ENCODE measurements around the gene PHF1.

PHF1 gene

DNA sequence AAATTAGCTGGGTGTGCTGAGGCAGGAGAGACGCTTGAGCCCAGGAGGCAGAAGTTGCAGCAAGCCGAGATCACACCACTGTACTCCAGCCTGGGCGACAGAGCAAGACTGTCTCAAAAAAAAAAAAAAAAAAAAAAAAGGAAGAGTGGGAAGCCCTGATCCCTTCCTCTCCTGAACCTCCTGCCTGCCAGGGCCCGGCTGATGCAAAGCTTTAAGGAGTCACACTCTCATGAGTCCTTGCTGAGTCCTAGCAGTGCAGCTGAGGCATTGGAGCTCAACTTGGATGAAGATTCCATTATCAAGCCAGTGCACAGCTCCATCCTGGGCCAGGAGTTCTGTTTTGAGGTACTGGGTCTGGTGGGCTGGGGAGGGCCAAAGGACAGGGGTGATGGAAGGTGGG, 24.1 kb downstream of the PHF1 start:
- no peak overlapping the region for H3K27ac ChIP-seq
- TF ChIP-seq ZFX (IDR thresholded peaks at IDR 0.05), result no peak
- TF ChIP-seq, protein P1, sequence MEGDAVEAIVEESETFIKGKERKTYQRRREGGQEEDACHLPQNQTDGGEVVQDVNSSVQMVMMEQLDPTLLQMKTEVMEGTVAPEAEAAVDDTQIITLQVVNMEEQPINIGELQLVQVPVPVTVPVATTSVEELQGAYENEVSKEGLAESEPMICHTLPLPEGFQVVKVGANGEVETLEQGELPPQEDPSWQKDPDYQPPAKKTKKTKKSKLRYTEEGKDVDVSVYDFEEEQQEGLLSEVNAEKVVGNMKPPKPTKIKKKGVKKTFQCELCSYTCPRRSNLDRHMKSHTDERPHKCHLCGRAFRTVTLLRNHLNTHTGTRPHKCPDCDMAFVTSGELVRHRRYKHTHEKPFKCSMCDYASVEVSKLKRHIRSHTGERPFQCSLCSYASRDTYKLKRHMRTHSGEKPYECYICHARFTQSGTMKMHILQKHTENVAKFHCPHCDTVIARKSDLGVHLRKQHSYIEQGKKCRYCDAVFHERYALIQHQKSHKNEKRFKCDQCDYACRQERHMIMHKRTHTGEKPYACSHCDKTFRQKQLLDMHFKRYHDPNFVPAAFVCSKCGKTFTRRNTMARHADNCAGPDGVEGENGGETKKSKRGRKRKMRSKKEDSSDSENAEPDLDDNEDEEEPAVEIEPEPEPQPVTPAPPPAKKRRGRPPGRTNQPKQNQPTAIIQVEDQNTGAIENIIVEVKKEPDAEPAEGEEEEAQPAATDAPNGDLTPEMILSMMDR (conservative IDR thresholded peaks at IDR 0.05), result no peak

- TF ChIP-seq, protein P1 (conservative IDR thresholded peaks at IDR 0.05), result no peak
- TF ChIP-seq ZFX (IDR thresholded peaks at IDR 0.05), result no peak
- H3K27ac ChIP-seq, result no peak overlapping the region
Observed at GRCh38 chr6:33437666-33438065, 26.9 kb downstream of the PHF1 start.

GRCh38 chr6:33438978-33439594, 28.3 kb downstream of the PHF1 start:
- TF ChIP-seq ZFX (IDR thresholded peaks at IDR 0.05), result no peak
- TF ChIP-seq, protein P1 (conservative IDR thresholded peaks at IDR 0.05), result no peak
- H3K27ac ChIP-seq, result no peak overlapping the region

DNA sequence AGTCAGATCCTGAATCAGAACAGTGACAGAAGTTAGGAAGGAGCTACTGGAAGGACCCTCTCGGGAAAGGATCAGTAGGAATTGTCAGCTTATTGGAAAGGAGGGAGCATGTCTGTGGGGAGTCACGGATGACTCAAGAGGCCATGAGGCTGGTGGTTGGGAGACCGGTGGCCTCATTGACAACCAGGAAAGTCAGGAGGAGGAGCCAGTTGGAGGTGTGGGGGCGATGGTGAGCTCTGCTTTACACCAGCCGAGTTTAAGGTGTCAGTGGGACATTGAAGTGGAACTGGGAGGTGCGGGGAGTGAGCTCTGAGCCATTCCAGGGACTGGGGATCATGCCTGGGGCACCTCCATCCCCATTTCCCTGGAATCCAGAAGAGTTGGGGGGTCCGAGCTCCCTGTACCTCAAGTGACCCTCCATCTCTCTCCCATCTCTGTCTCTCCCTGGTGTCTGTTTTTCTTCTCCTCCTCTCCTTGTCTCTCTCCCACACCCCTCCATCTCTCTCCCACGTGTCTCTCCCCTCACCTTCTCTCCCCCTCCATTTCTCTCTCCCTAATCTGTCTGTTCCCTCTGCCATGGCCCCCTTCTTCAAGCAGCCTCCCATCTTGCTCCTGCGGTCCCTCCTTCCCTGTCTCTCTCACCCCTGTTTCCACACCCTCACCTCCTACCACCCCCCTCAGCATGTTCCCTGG, 29.3 kb downstream of the PHF1 start:
- TF ChIP-seq ZFX (IDR thresholded peaks at IDR 0.05), result no peak
- TF ChIP-seq, protein P1 (conservative IDR thresholded peaks at IDR 0.05), result no peak
- no peak overlapping the region for H3K27ac ChIP-seq

DNA sequence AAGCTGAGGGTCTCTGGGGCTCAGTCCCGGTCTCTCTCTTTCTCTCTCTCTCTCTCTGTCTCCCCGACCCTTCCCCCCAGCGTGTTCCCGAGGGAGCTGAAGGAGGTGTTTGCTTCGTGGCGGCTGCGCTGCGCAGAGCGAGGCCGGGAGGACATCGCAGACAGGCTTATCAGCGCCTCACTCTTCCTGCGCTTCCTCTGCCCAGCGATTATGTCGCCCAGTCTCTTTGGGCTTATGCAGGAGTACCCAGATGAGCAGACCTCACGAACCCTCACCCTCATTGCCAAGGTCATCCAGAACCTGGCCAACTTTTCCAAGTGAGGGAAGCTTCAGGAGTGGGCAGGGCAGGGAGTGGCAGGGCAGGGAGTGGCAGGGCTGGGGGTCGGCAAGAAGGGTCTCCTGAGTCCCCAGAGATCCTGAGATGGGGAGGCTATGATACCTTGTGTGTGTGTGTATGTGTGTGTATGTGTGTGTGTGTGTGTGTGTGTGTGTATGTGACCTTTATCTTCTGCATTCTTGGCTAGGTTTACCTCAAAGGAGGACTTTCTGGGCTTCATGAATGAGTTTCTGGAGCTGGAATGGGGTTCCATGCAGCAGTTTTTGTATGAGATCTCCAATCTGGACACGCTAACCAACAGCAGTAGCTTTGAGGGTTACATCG, 30.0 kb downstream of the PHF1 start:
- TF ChIP-seq, protein P1 (conservative IDR thresholded peaks at IDR 0.05), result no peak
- TF ChIP-seq ZFX (IDR thresholded peaks at IDR 0.05), result no peak

DNA sequence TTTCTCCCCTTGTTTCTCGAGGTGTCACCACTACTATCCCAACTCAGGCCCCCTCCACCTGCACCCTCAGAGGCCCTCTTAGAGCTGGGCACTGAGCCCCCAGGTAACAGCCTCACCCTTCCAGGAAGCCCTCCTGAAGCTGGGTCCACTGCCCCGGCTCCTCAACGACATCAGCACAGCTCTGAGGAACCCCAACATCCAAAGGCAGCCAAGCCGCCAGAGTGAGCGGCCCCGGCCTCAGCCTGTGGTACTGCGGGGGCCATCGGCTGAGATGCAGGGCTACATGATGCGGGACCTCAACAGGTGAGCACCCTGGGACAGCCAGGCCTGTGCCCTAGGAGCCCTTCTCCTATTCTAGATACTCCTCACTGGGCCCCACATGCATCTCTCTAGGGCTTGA, 30.6 kb downstream of the PHF1 start:
- TF ChIP-seq ZFX (IDR thresholded peaks at IDR 0.05), result no peak
- H3K27ac ChIP-seq, result no peak overlapping the region

More for the DNA sequence above, 30.0 kb downstream of the PHF1 start:
- no peak overlapping the region for H3K27ac ChIP-seq

GRCh38 chr6:33442283-33442682, 31.5 kb downstream of the PHF1 start:
- no peak for TF ChIP-seq ZFX (IDR thresholded peaks at IDR 0.05)
- TF ChIP-seq, protein P1 (conservative IDR thresholded peaks at IDR 0.05), result no peak
- H3K27ac ChIP-seq, result no peak overlapping the region

Data from C4-2B (cell line).